ENCODE measurements around the gene VSTM4.

Gene VSTM4

DNA sequence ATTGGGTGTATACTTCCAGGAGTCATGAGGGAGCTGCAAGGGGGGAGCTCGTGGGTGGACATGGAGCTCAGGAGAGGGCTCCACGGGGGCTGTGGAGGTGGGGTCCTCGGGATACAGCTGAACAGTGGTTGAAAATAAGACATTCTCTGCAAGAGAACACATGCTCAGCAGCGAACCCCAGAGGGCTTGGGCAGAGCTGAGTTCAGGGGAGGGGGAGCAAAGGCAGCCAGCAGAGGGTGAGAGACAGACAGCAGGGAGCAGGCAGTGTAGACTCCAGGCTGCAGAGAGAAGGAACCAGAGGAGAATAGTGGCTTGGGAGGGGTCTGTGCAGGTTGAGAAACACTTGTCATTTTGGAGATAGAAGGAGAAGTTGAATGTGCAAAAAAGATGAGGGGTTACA, 102.7 kb downstream of the VSTM4 start:
- no peaks in the 10 kb centered on the region for H3K79me1 ChIP-seq (replicated peaks; ENCODE audit: low read length, poor library complexity, severe bottlenecking)
- H4K91ac ChIP-seq (ENCODE audit: low read length), result no peak overlapping the region
- H3K4me1 ChIP-seq (ENCODE audit: control insufficient read depth, insufficient read depth, low read depth, low read length), result no peaks in the 10 kb centered on the region
- no peak overlapping the region for H3K9ac ChIP-seq (ENCODE audit: low read length)
- no peak overlapping the region for H3K23ac ChIP-seq (ENCODE audit: low read length in 2 of 2)
- no peaks in the 10 kb centered on the region for H3K9me3 ChIP-seq (ENCODE audit: control insufficient read depth, low read length)
- H3K4ac ChIP-seq (ENCODE audit: low read depth in 1 of 2, low read length in 2 of 2), result no peak overlapping the region
- H2AFZ ChIP-seq (ENCODE audit: low read depth, low read length), result no peak overlapping the region
- no peak for DNase-seq
- H2BK12ac ChIP-seq (ENCODE audit: low read length in 2 of 2), result no peak overlapping the region
- no peak overlapping the region for H2AK5ac ChIP-seq (ENCODE audit: low read length, severe bottlenecking)
- WGBS, result 44% methylated on average over 4 of the region's 4 CpGs
- H3K4me2 ChIP-seq (ENCODE audit: low read length, poor library complexity, severe bottlenecking), result no peak overlapping the region
- no peak overlapping the region for H3K14ac ChIP-seq (ENCODE audit: low read length in 2 of 2)
- H4K8ac ChIP-seq (ENCODE audit: low read length), result no peak overlapping the region
- H2BK120ac ChIP-seq (ENCODE audit: low read depth, low read length), result no peak overlapping the region
- H3K36me3 ChIP-seq (ENCODE audit: control insufficient read depth in 1 of 2, insufficient read depth in 2 of 2, low read depth in 1 of 2, low read length in 2 of 2), result peaks cover 0 to 8% of the 10 kb centered on the region in 2 experiments
- no peak overlapping the region for H3K4me3 ChIP-seq (ENCODE audit: insufficient read depth in 1 of 2, low read depth in 1 of 2, low read length in 2 of 2)
- H3K27me3 ChIP-seq (ENCODE audit: control insufficient read depth in 1 of 2, insufficient read depth in 1 of 2, low read length in 2 of 2), result peaks cover 12 to 27% of the 10 kb centered on the region in 2 experiments
- H3K18ac ChIP-seq (ENCODE audit: low read depth in 1 of 2, low read length in 2 of 2), result no peak overlapping the region
- H3K27ac ChIP-seq (ENCODE audit: low read length, poor library complexity, severe bottlenecking), result no peak overlapping the region
- H2BK15ac ChIP-seq (ENCODE audit: low read depth, poor library complexity, severe bottlenecking), result no peak overlapping the region
- H2BK5ac ChIP-seq (ENCODE audit: low read depth, low read length, poor library complexity, severe bottlenecking), result no peak overlapping the region

DNA sequence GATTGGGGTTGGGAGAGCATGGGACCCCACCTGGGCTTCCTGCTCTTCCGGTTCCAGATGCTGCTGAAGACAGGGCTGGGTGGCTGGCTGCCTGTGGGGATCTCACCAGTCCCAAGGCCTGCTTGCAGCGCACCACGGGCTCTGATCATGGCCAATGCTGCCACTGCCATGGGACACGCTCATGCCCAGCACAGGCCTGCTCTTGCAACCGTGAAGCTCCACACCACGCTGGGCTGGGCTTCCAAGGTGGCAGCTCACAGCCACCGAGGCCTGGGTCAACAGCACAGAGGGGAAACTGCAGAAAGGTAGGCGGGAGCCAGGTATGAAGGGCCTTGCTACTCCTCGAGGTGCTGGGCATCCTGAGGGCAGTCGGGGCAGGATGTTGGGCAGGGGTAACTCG, 103.6 kb downstream of the VSTM4 start:
- Histone ChIP-seq H3K9ac (ENCODE audit: low read length) (no peak overlapping the region), H3K4me3 (ENCODE audit: insufficient read depth in 1 of 2, low read depth in 1 of 2, low read length in 2 of 2) (no peak overlapping the region), H2BK5ac (ENCODE audit: low read depth, low read length, poor library complexity, severe bottlenecking) (no peak overlapping the region), H3K27ac (ENCODE audit: low read length, poor library complexity, severe bottlenecking) (no peak overlapping the region), H3K14ac (ENCODE audit: low read length in 2 of 2) (no peak overlapping the region), H4K8ac (ENCODE audit: low read length) (no peak overlapping the region), H3K9me3 (ENCODE audit: control insufficient read depth, low read length) (no peaks in the 10 kb centered on the region), H3K4me1 (ENCODE audit: control insufficient read depth, insufficient read depth, low read depth, low read length) (no peaks in the 10 kb centered on the region), H2BK120ac (ENCODE audit: low read depth, low read length) (no peak overlapping the region), H2AK5ac (ENCODE audit: low read length, severe bottlenecking) (no peak overlapping the region), H3K27me3 (ENCODE audit: control insufficient read depth in 1 of 2, insufficient read depth in 1 of 2, low read length in 2 of 2) (peaks cover 12 to 27% of the 10 kb centered on the region in 2 experiments), H4K91ac (ENCODE audit: low read length) (no peak overlapping the region), H2BK15ac (ENCODE audit: low read depth, poor library complexity, severe bottlenecking) (no peak overlapping the region), H3K4ac (ENCODE audit: low read depth in 1 of 2, low read length in 2 of 2) (no peak overlapping the region), H2AFZ (ENCODE audit: low read depth, low read length) (no peak overlapping the region), H3K4me2 (ENCODE audit: low read length, poor library complexity, severe bottlenecking) (no peak overlapping the region), H3K18ac (ENCODE audit: low read depth in 1 of 2, low read length in 2 of 2) (no peak overlapping the region), H3K36me3 (ENCODE audit: control insufficient read depth in 1 of 2, insufficient read depth in 2 of 2, low read depth in 1 of 2, low read length in 2 of 2) (peaks cover 0 to 3% of the 10 kb centered on the region in 2 experiments), H2BK12ac (ENCODE audit: low read length in 2 of 2) (no peak overlapping the region), H3K23ac (ENCODE audit: low read length in 2 of 2) (no peak overlapping the region), H3K79me1 (replicated peaks; ENCODE audit: low read length, poor library complexity, severe bottlenecking) (no peaks in the 10 kb centered on the region)
- 82% methylated on average over 11 of the region's 11 CpGs for WGBS
- no peak for DNase-seq

DNA sequence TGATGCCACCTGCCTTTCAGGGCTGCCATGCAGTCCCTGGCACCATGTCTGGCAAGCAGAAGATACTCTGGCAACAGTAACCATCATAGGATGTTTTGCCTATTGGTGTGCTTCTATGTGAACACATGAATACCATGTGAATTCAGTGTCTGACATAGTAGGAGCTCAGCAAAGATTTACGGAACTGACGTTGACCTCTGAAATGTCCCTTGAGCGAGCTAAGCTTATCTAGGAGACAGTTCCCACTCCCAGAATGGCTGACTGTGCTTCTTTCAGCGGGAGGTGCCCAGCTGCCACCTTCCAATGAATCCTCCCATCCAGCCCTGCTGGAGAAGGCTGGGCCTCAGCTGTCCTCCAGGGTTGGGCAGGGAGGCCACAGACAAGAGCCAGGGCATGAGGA, 104.5 kb downstream of the VSTM4 start:
- H3K23ac ChIP-seq (ENCODE audit: low read length in 2 of 2), result no peak overlapping the region
- H3K4me2 ChIP-seq (ENCODE audit: low read length, poor library complexity, severe bottlenecking), result no peak overlapping the region
- no peak overlapping the region for H2BK5ac ChIP-seq (ENCODE audit: low read depth, low read length, poor library complexity, severe bottlenecking)
- no peaks in the 10 kb centered on the region for H3K9me3 ChIP-seq (ENCODE audit: control insufficient read depth, low read length)
- no peak overlapping the region for H2BK15ac ChIP-seq (ENCODE audit: low read depth, poor library complexity, severe bottlenecking)
- no peak overlapping the region for H2BK12ac ChIP-seq (ENCODE audit: low read length in 2 of 2)
- H3K14ac ChIP-seq (ENCODE audit: low read length in 2 of 2), result no peak overlapping the region
- no peak overlapping the region for H2AFZ ChIP-seq (ENCODE audit: low read depth, low read length)
- no peak for DNase-seq
- 37% methylated on average over 4 of the region's 4 CpGs for WGBS
- no peak overlapping the region for H4K8ac ChIP-seq (ENCODE audit: low read length)
- no peak overlapping the region for H3K4ac ChIP-seq (ENCODE audit: low read depth in 1 of 2, low read length in 2 of 2)
- no peaks in the 10 kb centered on the region for H3K36me3 ChIP-seq (ENCODE audit: control insufficient read depth in 1 of 2, insufficient read depth in 2 of 2, low read depth in 1 of 2, low read length in 2 of 2)
- no peaks in the 10 kb centered on the region for H3K4me1 ChIP-seq (ENCODE audit: control insufficient read depth, insufficient read depth, low read depth, low read length)
- H4K91ac ChIP-seq (ENCODE audit: low read length), result no peak overlapping the region
- H3K27ac ChIP-seq (ENCODE audit: low read length, poor library complexity, severe bottlenecking), result no peak overlapping the region
- H3K79me1 ChIP-seq (replicated peaks; ENCODE audit: low read length, poor library complexity, severe bottlenecking), result no peaks in the 10 kb centered on the region
- no peak overlapping the region for H3K18ac ChIP-seq (ENCODE audit: low read depth in 1 of 2, low read length in 2 of 2)
- H2BK120ac ChIP-seq (ENCODE audit: low read depth, low read length), result no peak overlapping the region
- no peak overlapping the region for H2AK5ac ChIP-seq (ENCODE audit: low read length, severe bottlenecking)
- H3K27me3 ChIP-seq (ENCODE audit: control insufficient read depth in 1 of 2, insufficient read depth in 1 of 2, low read length in 2 of 2), result peaks cover 12 to 27% of the 10 kb centered on the region in 2 experiments
- H3K9ac ChIP-seq (ENCODE audit: low read length), result no peak overlapping the region
- H3K4me3 ChIP-seq (ENCODE audit: insufficient read depth in 1 of 2, low read depth in 1 of 2, low read length in 2 of 2), result no peak overlapping the region

DNA sequence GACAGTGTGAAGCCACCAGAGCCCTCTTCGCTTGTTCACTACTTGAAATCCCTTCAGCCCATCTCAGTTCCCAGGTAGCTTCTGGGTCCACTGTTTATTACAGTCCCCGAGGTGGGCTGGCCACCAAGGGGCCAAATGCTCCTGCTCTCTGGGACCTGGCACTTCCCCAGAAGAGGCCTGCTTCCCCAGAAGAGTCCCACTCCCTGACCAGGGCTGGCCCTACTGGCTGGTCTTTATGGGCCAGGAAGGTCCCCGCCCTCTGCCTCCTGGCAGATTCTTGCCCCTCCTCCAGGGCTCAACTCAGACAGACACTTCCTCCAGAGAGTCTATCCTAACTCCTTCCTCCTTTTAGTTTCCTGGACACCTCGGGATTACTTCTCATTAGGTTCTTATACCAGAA, 105.0 kb downstream of the VSTM4 start:
- Histone ChIP-seq H3K79me1 (replicated peaks; ENCODE audit: low read length, poor library complexity, severe bottlenecking) (no peaks in the 10 kb centered on the region), H3K27ac (ENCODE audit: low read length, poor library complexity, severe bottlenecking) (no peak overlapping the region), H2BK12ac (ENCODE audit: low read length in 2 of 2) (no peak overlapping the region), H3K9me3 (ENCODE audit: control insufficient read depth, low read length) (no peaks in the 10 kb centered on the region), H2BK120ac (ENCODE audit: low read depth, low read length) (no peak overlapping the region), H2AK5ac (ENCODE audit: low read length, severe bottlenecking) (no peak overlapping the region), H3K27me3 (ENCODE audit: control insufficient read depth in 1 of 2, insufficient read depth in 1 of 2, low read length in 2 of 2) (peaks cover 12 to 27% of the 10 kb centered on the region in 2 experiments), H2BK15ac (ENCODE audit: low read depth, poor library complexity, severe bottlenecking) (no peak overlapping the region), H2AFZ (ENCODE audit: low read depth, low read length) (no peak overlapping the region), H3K23ac (ENCODE audit: low read length in 2 of 2) (no peak overlapping the region), H4K8ac (ENCODE audit: low read length) (no peak overlapping the region), H3K14ac (ENCODE audit: low read length in 2 of 2) (no peak overlapping the region), H3K4me3 (ENCODE audit: insufficient read depth in 1 of 2, low read depth in 1 of 2, low read length in 2 of 2) (no peak overlapping the region), H2BK5ac (ENCODE audit: low read depth, low read length, poor library complexity, severe bottlenecking) (no peak overlapping the region), H4K91ac (ENCODE audit: low read length) (no peak overlapping the region), H3K36me3 (ENCODE audit: control insufficient read depth in 1 of 2, insufficient read depth in 2 of 2, low read depth in 1 of 2, low read length in 2 of 2) (no peaks in the 10 kb centered on the region), H3K4me2 (ENCODE audit: low read length, poor library complexity, severe bottlenecking) (no peak overlapping the region), H3K9ac (ENCODE audit: low read length) (no peak overlapping the region), H3K4me1 (ENCODE audit: control insufficient read depth, insufficient read depth, low read depth, low read length) (no peaks in the 10 kb centered on the region), H3K4ac (ENCODE audit: low read depth in 1 of 2, low read length in 2 of 2) (no peak overlapping the region), H3K18ac (ENCODE audit: low read depth in 1 of 2, low read length in 2 of 2) (no peak overlapping the region)
- DNase-seq, result no peak
- WGBS, result 48% methylated on average over 4 of the region's 4 CpGs

Measured in mesenchymal stem cell (in vitro differentiated cells and primary cell).